Measurements from ENCODE around the gene EDN3.

EDN3 gene, protein sequence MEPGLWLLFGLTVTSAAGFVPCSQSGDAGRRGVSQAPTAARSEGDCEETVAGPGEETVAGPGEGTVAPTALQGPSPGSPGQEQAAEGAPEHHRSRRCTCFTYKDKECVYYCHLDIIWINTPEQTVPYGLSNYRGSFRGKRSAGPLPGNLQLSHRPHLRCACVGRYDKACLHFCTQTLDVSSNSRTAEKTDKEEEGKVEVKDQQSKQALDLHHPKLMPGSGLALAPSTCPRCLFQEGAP

DNA sequence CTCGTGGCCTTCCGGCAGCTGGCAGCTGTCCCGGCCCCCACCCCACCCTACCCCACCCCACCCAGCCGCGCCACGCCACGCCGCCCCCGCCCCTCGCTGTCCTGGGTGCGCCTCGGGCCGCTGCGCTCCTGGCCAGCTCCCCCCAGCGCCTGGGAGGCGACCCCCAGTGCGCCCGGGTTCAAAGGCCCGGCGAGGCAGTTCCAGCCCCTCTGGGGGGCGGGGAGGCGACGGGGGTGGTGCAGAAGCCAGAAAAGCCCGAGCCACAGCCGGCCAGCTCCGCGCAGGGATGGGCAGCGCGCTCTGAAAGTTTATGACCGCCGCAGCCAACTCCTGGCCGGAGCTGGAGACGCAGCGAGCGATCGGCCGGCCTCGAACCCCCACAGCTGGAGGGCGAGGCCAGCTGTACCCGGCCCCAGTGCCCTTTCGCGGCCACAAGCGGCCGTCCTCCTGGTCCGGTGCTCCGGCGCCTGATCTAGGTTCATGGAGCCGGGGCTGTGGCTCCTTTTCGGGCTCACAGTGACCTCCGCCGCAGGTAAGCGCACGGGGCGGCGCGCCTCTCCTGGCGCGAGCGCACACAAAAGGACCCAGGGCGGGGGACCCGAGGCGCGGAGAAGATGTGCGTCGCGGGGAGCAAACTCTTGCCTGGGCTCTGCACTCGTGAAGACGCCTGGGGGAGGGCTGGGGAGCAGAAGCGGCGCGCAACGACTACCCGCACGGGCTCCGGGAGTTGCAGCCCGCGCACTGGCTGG lies at the start of gene EDN3:
TSS of gene EDN3 (plus strand) at position 279 of the 749 bp plus-strand sequence. CDS start at position 481, 202 bp downstream.
- no peak for DNase-seq

GRCh38 chr20:59253325-59253724 lies 47.1 kb upstream of the EDN3 start:
- no peak for DNase-seq

DNA sequence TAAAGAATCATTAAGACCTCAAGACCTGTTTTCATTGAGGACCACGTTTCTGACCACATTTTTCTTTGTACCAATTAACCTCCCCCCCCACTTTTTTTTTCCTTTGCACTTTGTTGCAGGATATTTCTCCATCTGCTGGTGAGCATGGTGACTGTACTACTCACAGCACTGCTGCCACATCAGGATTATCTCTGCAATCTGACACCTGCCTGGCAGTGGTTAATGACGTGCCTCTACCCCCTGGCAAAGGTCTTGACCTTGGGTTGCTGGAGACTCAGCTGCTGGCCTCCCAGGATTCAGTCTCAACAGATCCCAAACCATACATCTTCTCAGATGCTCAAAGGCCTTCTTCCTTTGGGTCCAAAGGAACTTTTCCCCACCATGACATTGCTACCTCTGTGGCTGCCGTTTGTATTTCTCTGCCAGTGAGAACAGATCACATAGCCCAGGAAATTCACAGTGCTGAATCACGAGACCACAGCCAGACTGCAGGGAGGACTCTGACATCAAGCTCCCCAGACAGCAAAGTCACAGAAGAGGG lies 46.6 kb upstream of the EDN3 start:
- no peak for DNase-seq

DNA sequence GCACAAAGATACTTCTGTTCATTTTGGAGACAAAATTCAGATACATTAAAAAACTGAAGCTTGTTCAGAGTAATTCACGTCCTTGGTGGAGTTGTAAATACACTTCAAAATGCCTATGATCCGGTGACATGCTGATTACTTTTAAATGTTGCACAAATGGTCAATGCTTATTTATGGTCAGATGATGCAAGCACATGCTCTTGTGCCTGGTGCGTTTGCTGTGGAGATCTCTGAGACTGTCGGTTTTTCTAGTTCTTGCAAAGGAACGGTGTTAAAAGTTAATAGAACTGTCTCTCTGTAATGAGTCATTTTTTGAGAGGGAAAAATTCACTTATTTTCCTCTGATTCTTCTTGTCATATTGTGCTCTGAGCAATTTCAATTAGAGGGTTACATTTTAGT lies 45.2 kb upstream of the EDN3 start:
- no peak for DNase-seq

GRCh38 chr20:59258221-59258621 lies 42.2 kb upstream of the EDN3 start:
- no peak for DNase-seq

DNA sequence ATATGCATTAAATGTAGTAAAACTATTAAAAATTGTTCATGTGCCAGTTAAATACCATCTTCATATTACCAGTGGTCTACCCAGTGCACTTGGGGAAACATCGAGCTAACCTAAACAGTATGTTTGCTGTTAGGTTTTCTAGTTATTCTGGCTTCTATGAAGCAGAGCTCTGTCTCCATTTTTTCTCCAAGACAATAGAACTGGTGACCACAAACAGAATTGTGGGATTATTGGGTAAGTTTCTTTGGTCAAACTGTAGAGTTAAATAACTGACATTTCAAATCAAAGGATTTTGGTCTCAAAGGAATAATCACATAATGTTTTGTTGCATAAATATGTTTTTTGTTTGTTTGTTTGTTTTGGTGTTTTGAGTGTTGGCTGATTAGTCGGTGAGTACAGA lies 40.5 kb upstream of the EDN3 start:
- DNase-seq: no peak

DNA sequence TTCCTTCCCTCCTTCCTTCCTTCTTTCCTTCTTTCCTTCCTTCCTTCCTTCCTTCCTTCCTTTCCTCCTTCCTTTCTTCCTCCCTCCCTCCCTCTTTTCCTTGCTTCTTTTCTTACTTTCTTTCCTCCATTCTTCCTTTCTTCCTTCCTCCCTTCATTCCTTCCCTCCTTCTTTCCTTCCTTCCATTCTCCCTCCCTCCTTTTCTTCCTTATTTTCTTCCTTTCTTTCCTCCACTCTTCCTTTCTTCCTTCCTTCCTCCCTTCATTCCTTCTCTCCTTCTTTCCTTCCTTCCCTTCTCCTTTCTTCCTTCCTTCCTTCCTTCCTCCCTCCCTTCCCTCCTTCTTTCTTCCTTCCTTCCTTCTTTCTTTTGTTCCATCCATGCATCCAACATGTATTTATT lies 35.1 kb upstream of the EDN3 start:
- DNase-seq: no peak

GRCh38 chr20:59268870-59269269 lies 31.5 kb upstream of the EDN3 start:
- DNase-seq: peak; percentile 9 to 26

DNA sequence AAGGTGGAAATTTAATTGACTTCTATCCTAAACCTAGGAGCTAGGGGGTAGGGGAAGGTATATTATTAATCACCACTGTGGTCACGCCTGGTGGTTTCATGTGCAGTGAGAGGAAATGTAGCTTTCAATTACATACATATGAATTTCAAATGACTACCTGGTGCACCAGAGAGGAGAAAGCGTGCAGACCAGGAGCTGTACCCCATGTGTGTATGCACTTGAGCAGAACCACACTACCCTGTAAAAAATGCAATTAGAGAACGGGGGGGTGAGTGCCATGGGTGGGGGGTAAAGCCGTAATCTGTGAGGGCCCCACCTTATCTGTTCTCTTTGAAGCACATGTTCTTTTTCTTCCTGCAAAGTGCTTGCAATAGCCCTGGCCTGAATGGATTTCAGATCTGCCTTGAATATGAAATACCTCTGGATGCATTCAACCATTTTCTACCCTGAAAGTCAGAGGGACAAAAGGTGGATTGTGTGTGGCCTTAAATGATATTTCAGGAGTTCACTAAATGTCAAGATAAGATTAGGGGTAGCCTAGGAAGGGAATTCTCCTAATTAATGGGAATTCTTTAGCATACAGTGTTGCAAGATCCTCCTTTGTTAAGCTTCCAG lies 30.9 kb upstream of the EDN3 start:
- no peak for DNase-seq

DNA sequence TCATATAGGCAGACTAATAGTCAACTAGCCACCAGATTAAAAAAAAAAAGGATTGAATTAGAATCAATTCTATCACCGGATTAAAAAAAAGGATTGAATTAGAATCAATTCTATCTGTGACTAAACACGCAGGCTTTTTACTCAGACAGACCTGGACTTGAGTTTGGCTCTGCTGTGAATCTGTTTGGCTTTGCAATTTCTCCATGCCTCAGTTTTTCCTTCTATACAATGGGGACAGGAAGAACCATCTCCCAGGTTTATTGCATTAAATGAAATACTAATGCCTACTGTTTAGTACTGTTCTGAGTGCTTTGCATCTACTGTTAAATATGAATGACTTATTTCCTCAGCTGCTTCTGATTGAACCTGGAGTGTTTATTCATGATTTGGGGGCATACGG lies 30.0 kb upstream of the EDN3 start:
- DNase-seq: no peak

DNA sequence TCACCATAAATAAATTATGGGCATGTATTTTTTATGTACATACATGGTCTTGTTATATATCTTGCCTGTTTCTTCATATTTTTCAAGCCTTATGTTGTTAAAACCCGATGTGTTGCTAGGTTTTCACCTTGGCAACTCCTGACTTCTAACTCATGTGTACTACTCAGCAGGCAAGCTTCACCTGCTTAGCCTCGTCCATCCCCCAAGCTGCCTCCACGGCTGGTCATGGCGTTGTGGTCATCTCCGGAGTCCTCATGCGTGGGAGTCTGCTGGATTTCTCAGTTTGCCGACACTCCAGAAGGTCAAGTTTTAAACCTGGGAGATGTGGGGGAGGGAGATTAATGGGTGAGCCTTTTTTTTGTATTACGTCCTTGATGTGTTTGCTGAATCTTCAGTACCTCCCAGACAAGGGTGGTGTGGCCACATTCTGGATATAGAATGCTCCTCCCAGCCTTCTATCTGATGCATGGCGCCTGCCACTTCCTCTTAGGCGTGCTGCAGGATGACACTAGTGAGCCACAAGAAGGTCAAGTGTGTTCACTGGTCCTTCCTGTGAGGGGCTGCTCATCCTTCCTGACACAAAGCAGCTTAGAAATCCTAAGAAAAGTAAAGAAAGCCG lies 26.6 kb upstream of the EDN3 start:
- DNase-seq: no peak

DNA sequence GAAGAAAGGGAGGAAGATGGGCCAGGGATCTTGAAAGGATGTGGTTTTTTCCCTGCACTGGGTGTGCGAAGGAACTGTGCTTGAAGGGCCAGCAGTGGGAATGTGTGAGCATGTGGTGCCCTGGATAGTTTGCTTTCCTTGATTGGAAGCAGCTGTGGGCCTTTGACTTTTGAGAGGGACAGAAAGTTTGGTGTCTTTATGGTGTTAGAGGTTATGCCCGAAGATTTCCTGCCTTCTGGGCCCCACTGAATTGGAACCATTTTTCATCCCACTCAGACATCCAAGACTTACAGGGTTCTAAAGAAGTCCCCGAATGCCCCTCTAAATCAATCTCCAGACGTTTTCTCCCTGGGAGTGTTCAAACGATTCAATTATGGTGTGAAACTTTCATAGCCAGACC lies 23.5 kb upstream of the EDN3 start:
- no peak for DNase-seq

- no peak for DNase-seq
Observed at GRCh38 chr20:59284470-59284869, 15.9 kb upstream of the EDN3 start.

DNA sequence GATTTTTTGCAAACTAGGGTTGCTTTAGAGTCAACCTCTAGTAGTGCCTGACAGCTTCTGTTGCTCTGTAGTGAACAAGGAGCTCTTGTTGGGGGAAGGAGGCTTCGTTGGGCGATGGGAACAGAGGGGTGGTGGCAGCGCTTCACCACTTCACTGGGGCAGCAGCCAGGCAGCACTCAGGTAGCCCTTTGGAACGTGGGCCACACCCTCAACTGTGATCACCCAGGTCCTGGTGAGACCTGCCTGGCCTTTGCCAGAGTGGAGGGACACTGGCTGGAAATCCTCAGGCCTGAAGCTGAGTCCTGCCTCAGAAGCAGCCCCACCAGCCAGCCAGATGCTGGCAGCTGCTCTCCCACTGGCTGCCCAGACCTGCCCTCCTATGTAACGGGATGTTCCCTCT lies 10.4 kb upstream of the EDN3 start:
- no peak for DNase-seq

- DNase-seq: no peak
Observed at GRCh38 chr20:59291740-59292383, 8.5 kb upstream of the EDN3 start.

DNA sequence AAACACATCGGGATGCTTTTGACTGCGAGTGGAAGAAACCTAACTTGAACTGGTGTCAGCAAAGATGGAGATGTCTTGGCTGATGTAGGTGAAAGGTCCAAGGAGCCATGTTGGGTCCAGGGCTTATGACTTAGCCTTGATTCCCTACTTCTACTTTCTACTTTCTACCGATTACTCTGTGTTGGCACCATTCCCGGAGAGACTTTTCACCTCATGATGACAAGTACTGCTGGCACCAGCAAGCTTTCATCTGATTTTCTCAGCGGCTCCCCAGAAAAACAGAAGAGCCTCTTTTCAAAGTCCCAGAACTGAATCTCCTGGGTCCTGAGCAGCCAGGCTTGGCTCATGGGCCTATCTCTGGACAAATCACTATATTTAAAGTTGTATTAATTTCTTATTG lies 4.9 kb upstream of the EDN3 start:
- DNase-seq: no peak

GRCh38 chr20:59297686-59298085 lies 2.7 kb upstream of the EDN3 start:
- DNase-seq: no peak

DNA sequence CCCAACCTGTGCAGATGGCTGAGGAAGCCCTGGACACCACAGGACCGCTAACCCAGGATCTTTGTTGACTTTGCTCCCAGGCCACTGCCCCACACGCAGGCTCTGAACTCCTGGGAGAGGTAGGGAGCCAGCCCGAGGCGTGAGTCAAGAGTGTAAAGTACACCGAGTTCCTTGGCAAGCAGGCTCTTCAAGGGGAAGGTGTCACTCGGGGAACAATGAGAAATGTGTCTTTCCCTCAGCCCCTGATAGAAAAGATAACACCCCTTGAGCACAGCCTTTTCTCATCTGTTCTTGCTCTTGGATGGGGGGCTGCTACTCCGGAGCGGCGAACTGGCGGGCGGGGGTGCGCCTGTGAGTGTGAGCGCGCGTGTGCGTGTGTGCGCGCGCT lies 472 bp upstream of the EDN3 start:
- DNase-seq: no peak

DNA sequence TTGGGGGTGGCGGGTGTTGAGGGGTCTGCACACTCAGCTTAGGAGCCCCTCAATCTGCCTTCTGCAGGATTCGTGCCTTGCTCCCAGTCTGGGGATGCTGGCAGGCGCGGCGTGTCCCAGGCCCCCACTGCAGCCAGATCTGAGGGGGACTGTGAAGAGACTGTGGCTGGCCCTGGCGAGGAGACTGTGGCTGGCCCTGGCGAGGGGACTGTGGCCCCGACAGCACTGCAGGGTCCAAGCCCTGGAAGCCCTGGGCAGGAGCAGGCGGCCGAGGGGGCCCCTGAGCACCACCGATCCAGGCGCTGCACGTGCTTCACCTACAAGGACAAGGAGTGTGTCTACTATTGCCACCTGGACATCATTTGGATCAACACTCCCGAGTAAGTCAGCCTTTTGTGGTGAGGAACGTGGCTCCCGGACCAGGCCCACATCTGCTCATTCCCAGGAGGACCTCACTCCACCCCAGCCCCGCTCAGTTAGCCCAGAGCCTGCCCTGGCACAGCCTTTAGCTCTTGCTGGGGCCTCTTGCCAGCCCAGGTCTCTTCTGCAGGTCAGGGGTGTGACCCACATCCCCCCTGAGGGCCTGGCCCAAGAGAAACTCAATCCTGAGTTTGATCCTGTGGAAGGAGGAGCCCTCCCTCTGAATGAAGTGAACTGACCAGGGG lies 1.1 kb downstream of the EDN3 start:
- no peak for DNase-seq

DNA sequence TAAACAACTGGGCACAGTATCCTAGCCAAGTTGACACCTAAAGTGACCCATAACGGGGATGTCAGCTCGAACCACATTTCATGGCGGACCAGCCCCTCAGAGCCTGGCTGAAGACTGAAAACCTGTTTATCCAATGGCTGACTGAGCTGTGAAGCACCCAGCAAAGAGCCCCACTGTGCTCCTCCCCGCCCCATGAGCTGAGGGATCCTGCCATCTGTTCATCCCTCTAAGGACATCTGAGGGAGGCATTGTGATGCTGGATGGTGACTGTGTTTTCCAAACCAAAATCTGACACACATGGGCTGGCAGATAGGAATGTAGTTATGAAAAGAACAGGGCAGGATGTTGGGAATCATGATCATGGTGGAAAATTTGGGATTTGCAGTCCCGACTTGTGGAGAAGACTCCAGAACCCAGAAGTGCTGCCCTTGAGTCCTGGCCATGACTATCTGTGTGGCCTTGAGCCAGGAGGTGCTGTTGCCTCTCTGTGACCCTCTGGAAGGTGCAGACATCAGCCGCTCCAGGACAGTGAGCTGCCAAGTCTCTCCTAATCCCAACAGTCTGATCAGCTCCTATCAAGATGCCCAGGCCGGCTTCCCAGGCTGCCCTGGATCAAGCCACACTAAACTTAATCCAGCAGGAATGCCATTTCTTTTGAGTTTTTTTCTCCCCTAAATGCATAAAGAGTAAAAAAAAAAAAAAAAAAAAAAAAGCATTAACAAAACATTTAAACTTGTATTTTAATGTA lies 5.7 kb downstream of the EDN3 start:
- no peak for DNase-seq

- DNase-seq: no peak
Observed at GRCh38 chr20:59307270-59307669, 6.9 kb downstream of the EDN3 start.
